Measurements from ENCODE around the gene HIPK1.

Gene HIPK1

DNA sequence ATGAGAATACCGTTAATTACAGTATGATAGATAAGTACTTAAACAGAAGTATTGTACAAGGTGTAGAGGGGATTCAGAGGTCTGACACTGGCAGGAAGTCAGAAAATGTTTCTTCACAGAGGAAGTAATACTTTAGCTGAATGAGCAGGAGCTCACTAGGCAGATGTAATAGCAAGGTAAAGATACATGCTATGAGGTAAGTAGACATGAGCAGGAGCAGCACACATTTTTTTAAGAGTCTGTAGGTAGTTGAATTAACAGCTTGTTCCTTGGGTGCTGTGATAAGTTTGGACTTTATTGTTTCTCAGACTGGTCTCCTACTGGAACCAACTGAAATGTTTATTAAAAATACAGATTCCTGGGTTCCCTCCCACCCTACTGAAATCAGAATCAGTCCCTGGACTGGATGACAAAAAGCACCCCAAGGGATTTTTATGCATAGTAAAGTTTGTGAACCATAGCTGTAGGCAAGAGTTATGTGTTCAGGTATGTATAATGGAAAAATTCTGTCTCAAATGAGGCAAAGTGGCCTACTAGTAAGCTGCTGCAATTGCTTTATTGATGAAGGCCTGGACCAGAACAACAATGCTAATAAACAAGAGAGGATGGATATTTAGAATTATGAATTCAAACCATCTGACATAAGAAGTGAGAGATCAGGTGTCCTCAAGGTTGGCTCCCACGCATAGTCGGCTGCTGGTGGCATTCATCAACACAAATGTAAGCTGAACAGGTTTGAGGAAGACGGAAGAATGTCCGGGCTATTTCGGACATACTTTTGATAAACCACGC lies 25.4 kb upstream of the HIPK1 start:
- peak overlapping the region; percentile 96 for H3K4me3 ChIP-seq (ENCODE audit: low read depth, low read length)
- DNase-seq (ENCODE audit: low read depth): peak; percentile 44
- TF ChIP-seq, protein P1, sequence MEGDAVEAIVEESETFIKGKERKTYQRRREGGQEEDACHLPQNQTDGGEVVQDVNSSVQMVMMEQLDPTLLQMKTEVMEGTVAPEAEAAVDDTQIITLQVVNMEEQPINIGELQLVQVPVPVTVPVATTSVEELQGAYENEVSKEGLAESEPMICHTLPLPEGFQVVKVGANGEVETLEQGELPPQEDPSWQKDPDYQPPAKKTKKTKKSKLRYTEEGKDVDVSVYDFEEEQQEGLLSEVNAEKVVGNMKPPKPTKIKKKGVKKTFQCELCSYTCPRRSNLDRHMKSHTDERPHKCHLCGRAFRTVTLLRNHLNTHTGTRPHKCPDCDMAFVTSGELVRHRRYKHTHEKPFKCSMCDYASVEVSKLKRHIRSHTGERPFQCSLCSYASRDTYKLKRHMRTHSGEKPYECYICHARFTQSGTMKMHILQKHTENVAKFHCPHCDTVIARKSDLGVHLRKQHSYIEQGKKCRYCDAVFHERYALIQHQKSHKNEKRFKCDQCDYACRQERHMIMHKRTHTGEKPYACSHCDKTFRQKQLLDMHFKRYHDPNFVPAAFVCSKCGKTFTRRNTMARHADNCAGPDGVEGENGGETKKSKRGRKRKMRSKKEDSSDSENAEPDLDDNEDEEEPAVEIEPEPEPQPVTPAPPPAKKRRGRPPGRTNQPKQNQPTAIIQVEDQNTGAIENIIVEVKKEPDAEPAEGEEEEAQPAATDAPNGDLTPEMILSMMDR (IDR thresholded peaks at IDR 0.05; ENCODE audit: insufficient read depth, low read depth, low read length, missing control alignments): no peak

DNA sequence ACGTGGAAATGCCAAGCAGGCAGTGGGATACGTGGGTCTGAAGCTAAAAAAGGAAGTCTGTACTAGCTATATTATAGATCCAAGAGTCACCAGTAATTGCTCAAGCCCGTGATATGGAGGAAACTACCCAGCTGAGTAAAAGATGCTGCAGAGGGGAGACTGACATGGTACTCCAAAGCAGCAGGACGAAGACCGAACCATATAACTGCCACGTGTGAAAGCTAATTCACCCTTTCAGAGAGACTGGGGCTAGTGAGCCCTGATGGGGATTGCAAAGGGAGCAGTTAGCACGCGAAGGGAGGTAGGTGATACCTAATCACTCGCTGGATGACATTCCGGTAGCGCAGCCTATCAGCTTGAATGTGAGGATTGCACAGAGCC lies 24.8 kb upstream of the HIPK1 start:
- DNase-seq (ENCODE audit: low read depth): no peak
- peak overlapping the region; percentile 96 for H3K4me3 ChIP-seq (ENCODE audit: low read depth, low read length)
- TF ChIP-seq, protein P1 (IDR thresholded peaks at IDR 0.05; ENCODE audit: insufficient read depth, low read depth, low read length, missing control alignments): no peak

- H3K4me3 ChIP-seq (ENCODE audit: low read depth, low read length): peak within 1 kb of the TSS; percentile 96
- TF ChIP-seq, protein P1 (IDR thresholded peaks at IDR 0.05; ENCODE audit: insufficient read depth, low read depth, low read length, missing control alignments): peak; percentile 75
- peak; percentile 100 for DNase-seq (ENCODE audit: low read depth)
Observed at GRCh38 chr1:113904674-113905434, 24.3 kb upstream of the HIPK1 start, which contains the start of the genes AP4B1 and DCLRE1B. AP4B1 (minus strand) TSS chr1:113904799; CDS start chr1:113904717, 82 bp downstream. DCLRE1B (plus strand) TSS chr1:113905326; CDS start chr1:113905587, 261 bp downstream.

DNA sequence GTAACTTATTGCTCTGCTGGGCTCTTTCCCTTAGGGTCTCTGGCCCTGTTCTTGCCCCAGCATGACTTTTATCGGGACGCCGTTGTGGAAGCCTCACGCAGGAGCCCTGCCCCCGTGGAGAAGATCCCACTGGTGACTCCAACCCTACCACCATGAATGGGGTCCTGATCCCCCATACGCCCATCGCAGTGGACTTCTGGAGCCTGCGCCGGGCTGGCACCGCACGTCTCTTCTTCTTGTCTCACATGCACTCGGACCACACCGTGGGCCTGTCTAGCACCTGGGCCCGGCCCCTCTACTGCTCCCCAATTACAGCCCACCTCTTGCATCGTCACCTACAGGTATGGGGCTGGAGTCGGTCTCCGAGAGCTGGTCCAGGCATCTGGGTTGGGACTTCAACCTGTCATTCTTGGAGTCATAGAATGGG lies 23.7 kb upstream of the HIPK1 start:
- TF ChIP-seq, protein P1 (IDR thresholded peaks at IDR 0.05; ENCODE audit: insufficient read depth, low read depth, low read length, missing control alignments): no peak
- H3K4me3 ChIP-seq (ENCODE audit: low read depth, low read length): peak overlapping the region; percentile 72
- peak; percentile 50 for DNase-seq (ENCODE audit: low read depth)

- no peak overlapping the region for H3K4me3 ChIP-seq (ENCODE audit: low read depth, low read length)
- no peak for DNase-seq (ENCODE audit: low read depth)
- TF ChIP-seq, protein P1 (IDR thresholded peaks at IDR 0.05; ENCODE audit: insufficient read depth, low read depth, low read length, missing control alignments): no peak
Observed at GRCh38 chr1:113912594-113913311, 16.4 kb upstream of the HIPK1 start.

- DNase-seq (ENCODE audit: low read depth): no peak
- H3K4me3 ChIP-seq (ENCODE audit: low read depth, low read length): no peak overlapping the region
- TF ChIP-seq, protein P1 (IDR thresholded peaks at IDR 0.05; ENCODE audit: insufficient read depth, low read depth, low read length, missing control alignments): no peak
Observed at GRCh38 chr1:113913312-113913668, 15.8 kb upstream of the HIPK1 start.

Measured in GM12865 (cell line).